Activated CD8-positive, alpha-beta memory T cell treated with anti-CD3 and anti-CD28 coated beads, Interleukin-2, amount 50 U/mL, for 1 hour (primary cell): Measurements from ENCODE around the gene MYLIP.

ENCODE experiments used
- DNase-seq: peaks from one replicate; pipeline ENCODE4 v3.0.0-alpha.2; 2020; ENCODE audit errors: extremely low read depth

MYLIP gene

GRCh38 chr6:16106991-16107787, 21.7 kb upstream of the MYLIP start:
- no peak for DNase-seq

- DNase-seq: no peak
Observed at GRCh38 chr6:16108419-16108818, 20.5 kb upstream of the MYLIP start.

- no peak for DNase-seq
Observed at GRCh38 chr6:16108921-16109658, 19.8 kb upstream of the MYLIP start.

GRCh38 chr6:16109659-16110305, 19.1 kb upstream of the MYLIP start:
- DNase-seq: no peak

GRCh38 chr6:16118825-16119224, 10.1 kb upstream of the MYLIP start:
- DNase-seq: no peak

GRCh38 chr6:16121339-16121738, 7.5 kb upstream of the MYLIP start:
- no peak for DNase-seq

GRCh38 chr6:16122197-16122596, 6.7 kb upstream of the MYLIP start:
- DNase-seq: no peak

- no peak for DNase-seq
Observed at GRCh38 chr6:16124198-16125180, 4.4 kb upstream of the MYLIP start.

GRCh38 chr6:16126056-16126455, 2.8 kb upstream of the MYLIP start:
- DNase-seq: no peak

GRCh38 chr6:16126861-16127260, 2.0 kb upstream of the MYLIP start:
- DNase-seq: no peak

GRCh38 chr6:16127471-16127870, 1.4 kb upstream of the MYLIP start:
- DNase-seq: no peak

GRCh38 chr6:16129623-16130401, 926 bp downstream of the MYLIP start:
- DNase-seq: no peak

- no peak for DNase-seq
Observed at GRCh38 chr6:16130437-16130891, 1.6 kb downstream of the MYLIP start.

- DNase-seq: no peak
Observed at GRCh38 chr6:16130932-16131387, 2.1 kb downstream of the MYLIP start.

- no peak for DNase-seq
Observed at GRCh38 chr6:16132909-16133308, 4.0 kb downstream of the MYLIP start.

- DNase-seq: no peak
Observed at GRCh38 chr6:16134430-16134829, 5.5 kb downstream of the MYLIP start.

- DNase-seq: no peak
Observed at GRCh38 chr6:16135066-16135465, 6.2 kb downstream of the MYLIP start.

GRCh38 chr6:16136091-16136490, 7.2 kb downstream of the MYLIP start:
- DNase-seq: no peak

GRCh38 chr6:16136621-16137450, 8.0 kb downstream of the MYLIP start:
- DNase-seq: no peak

- no peak for DNase-seq
Observed at GRCh38 chr6:16137451-16137801, 8.5 kb downstream of the MYLIP start.
